GM12801 (cell line): ENCODE results near the gene ZNF574.

ENCODE experiments used
- TF ChIP-seq, protein P1 (sequence below): IDR thresholded peaks from one replicate; pipeline ENCODE4 v1.5.1; 2011; ENCODE audit warnings: control low read depth; ENCODE audit not compliant: insufficient read length; ENCODE audit errors: extremely low read depth

ZNF574 gene

DNA sequence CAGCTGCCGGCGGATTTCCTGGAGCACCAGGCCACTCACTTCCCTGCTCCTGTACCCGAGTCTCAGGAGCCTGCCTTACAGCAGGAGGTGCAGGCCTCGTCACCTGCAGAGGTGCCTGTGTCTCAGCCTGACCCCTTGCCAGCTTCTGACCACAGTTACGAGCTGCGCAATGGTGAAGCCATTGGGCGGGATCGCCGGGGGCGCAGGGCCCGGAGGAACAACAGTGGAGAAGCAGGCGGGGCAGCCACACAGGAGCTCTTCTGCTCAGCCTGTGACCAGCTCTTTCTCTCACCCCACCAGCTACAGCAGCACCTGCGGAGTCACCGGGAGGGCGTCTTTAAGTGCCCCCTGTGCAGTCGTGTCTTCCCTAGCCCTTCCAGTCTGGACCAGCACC, 3.3 kb downstream of the ZNF574 start:
- TF ChIP-seq, protein P1, sequence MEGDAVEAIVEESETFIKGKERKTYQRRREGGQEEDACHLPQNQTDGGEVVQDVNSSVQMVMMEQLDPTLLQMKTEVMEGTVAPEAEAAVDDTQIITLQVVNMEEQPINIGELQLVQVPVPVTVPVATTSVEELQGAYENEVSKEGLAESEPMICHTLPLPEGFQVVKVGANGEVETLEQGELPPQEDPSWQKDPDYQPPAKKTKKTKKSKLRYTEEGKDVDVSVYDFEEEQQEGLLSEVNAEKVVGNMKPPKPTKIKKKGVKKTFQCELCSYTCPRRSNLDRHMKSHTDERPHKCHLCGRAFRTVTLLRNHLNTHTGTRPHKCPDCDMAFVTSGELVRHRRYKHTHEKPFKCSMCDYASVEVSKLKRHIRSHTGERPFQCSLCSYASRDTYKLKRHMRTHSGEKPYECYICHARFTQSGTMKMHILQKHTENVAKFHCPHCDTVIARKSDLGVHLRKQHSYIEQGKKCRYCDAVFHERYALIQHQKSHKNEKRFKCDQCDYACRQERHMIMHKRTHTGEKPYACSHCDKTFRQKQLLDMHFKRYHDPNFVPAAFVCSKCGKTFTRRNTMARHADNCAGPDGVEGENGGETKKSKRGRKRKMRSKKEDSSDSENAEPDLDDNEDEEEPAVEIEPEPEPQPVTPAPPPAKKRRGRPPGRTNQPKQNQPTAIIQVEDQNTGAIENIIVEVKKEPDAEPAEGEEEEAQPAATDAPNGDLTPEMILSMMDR: no peak

DNA sequence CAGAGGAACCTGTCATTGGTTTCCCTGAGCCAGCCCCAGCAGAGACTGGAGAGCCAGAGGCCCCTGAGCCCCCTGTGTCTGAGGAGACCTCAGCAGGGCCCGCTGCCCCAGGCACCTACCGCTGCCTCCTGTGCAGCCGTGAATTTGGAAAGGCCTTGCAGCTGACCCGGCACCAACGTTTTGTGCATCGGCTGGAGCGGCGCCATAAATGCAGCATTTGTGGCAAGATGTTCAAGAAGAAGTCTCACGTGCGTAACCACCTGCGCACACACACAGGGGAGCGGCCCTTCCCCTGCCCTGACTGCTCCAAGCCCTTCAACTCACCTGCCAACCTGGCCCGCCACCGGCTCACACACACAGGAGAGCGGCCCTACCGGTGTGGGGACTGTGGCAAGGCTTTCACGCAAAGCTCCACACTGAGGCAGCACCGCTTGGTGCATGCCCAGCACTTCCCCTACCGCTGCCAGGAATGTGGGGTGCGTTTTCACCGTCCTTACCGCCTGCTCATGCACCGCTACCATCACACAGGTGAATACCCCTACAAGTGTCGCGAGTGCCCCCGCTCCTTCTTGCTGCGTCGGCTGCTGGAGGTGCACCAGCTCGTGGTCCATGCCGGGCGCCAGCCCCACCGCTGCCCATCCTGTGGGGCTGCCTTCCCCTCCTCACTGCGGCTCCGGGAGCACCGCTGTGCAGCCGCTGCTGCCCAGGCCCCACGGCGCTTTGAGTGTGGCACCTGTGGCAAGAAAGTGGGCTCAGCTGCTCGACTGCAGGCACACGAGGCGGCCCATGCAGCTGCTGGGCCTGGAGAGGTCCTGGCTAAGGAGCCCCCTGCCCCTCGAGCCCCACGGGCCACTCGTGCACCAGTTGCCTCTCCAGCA, 4.2 kb downstream of the ZNF574 start:
- TF ChIP-seq, protein P1: no peak

DNA sequence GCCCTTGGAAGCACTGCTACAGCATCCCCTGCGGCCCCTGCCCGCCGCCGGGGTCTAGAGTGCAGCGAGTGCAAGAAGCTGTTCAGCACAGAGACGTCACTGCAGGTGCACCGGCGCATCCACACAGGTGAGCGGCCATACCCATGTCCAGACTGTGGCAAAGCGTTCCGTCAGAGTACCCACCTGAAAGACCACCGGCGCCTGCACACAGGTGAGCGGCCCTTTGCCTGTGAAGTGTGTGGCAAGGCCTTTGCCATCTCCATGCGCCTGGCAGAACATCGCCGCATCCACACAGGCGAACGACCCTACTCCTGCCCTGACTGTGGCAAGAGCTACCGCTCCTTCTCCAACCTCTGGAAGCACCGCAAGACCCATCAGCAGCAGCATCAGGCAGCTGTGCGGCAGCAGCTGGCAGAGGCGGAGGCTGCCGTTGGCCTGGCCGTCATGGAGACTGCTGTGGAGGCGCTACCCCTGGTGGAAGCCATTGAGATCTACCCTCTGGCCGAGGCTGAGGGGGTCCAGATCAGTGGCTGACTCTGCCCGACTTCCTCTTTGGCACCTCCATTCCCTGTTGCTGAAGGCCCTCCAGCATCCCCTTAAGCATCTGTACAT, 4.9 kb downstream of the ZNF574 start:
- TF ChIP-seq, protein P1: no peak

DNA sequence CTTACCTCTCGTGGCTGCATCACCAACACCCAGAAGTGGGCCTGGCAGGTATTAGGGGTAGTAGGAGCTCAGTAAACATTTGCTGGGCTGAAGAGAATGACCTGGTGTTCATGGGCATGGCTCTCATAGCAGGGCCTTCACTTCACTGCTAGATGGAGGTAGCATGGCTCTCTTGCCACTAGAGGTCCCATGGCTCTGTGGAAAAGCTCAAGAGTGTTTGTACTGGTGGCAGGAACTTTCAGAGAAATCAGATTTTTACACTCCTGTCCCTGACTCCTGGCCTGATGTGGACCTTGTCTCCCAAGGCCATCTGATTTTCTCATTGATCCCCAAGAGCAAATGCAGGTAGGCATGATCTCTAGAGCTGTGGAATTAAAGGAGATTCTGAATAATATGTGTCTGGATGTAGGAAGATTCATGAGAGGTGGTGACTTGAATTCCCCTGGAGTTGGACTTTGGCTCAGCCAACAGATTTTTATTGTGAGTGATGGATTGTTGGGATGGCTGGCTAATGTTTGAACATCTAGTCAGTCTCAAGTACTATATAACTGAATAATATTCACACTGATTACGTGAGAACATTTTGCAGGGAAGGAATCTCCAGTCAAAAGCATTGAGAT, 5.7 kb downstream of the ZNF574 start:
- TF ChIP-seq, protein P1: no peak

DNA sequence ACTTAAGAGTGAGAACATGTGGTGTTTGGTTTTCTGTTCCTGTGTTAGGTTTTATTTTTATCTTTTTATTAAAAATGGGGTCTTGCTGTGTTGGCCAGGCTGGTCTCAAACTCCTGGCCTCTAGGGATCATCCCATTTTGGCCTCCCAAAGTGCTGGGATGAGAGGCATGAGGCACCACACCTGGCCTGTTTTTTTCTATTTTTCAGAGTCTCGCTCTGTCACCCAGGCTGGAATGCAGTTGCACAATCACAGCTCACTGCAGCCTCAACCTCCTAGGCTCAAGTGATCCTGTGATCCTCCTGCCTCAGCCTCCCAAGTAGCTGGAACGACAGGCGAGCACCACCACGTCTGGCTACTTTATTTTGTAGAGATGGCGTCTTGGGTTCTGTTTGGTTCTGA, 7.6 kb downstream of the ZNF574 start:
- TF ChIP-seq, protein P1: no peak

DNA sequence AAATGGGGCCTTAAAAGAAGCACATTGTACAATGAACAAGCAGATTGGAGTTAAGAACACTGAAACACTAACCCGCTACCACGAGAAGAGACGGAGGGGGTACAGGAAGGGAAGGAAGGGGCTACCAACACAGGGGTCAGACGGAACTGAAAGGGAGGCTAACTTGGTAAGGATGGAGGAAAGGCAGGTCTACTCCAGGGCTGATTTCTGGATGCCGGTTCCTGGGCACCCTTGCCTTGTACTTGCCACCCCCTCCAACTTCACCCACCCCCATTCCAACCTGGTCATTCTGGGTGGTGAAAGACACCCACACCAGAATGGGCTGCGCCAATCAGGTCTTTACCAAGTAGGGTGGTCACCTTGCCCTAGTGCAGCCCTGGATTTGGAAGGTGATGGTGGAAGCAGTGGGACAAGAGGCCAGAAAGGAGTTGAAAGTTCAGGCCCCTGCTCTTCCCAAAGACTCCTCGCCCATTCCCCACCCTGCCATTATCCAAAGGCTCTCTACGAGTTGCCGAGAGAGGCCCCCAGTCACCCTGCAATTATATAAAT, 10.3 kb downstream of the ZNF574 start:
- TF ChIP-seq, protein P1: no peak

DNA sequence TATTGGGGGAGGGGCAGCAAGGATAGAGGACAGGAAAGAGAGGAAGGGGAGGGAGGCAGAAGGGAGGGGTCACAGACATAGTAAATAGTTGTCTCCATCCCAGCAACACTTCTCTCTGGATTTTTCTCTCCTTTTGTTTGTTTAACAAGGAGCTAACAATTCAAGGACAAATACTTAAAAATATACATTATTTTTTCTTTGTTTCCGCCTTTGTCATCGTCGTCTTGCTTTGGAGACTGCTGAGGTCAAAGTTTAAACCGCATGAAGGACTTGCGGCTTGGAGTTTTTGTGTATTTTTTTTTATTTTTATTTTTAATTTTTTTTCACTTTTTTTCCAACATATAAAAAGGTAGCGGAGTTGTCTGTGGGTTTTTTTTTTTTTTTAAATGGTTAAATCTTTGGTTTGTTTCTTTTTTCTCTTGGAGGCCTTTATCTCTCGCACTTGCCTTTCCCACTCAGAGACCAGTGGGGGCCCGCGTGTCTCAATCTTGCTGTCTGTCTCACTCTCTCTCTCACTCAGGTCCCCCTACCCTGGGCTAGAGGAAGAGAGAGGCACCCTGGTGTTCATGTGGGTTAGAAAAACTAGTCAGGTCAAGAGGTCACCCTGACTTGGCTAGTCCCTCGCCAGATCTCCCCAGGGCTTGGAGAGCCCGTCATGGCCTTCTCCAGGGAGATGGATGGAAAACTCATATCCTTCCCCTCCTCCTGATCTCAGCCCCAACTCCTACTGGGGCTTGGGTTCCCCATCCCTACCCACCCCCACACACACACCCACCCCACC, 11.0 kb downstream of the ZNF574 start:
- TF ChIP-seq, protein P1: no peak
